Measurements from ENCODE around the gene ALDH7A1. TPM values are rescaled to one million over a fixed set of nuclear protein-coding genes. Genes with fewer than 3 reads are reported as not detected.

Gene ALDH7A1
- total and polyA plus RNA-seq, 2 donors (not counting 1 experiment from before 2014, with no cell fraction given): 0.78 to 3.3 TPM

DNA sequence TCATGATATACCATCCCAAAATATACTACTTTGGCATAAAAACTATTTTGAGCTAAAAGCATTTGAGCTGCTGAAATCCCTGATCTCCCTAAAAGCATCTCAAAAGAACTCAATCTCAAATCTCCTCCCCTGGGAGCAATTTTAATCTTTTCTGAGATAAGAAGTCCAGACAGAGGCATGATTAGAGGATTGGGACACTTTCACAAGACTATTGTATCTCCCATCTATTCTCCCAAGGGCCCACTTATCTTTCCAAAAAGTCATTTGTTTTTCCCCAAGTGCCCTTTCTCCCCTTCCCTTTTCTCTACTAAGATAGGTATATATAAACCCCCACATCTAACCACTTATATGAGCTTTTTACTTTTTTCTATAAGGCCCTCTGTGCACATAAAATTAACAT, 79.7 kb downstream of the ALDH7A1 start:
- Mint-ChIP-seq H3K4me3 (no peak overlapping the region), H3K27me3 (peaks cover 4% of the 10 kb centered on the region), H3K4me1 (no peaks in the 10 kb centered on the region), H3K27ac (no peak overlapping the region), H3K9me3 (ENCODE audit: insufficient read depth) (no peaks in the 10 kb centered on the region)
- ATAC-seq (ENCODE audit: low read depth): no peak
- H3K4me1 ChIP-seq (ENCODE audit: control insufficient read depth in 2 of 2, insufficient read depth in 2 of 2, low read length in 2 of 2): no peaks in the 10 kb centered on the region
- no peaks in the 10 kb centered on the region for H3K36me3 ChIP-seq (replicated peaks in 1 of 2; ENCODE audit: control extremely low read depth in 1 of 2, control insufficient read depth in 1 of 2, extremely low read depth in 1 of 2, insufficient read depth in 2 of 2, low read length in 1 of 2)
- intact Hi-C loops (cut with micrococcal nuclease): no loop called here
- POLR2A ChIA-PET: no interaction called here
- H3K27me3 ChIP-seq (replicated peaks in 1 of 4; ENCODE audit: control extremely low read depth in 1 of 4, control insufficient read depth in 3 of 4, insufficient read depth in 4 of 4, low read length in 3 of 4): no peaks in the 10 kb centered on the region
- no peaks in the 10 kb centered on the region for H3K9me3 ChIP-seq (ENCODE audit: control extremely low read depth in 1 of 3, control insufficient read depth in 2 of 3, insufficient read depth in 1 of 3, low read length in 2 of 3)
- no peak overlapping the region for H2AFZ ChIP-seq (ENCODE audit: insufficient read depth, low read depth, low read length, poor library complexity, severe bottlenecking)
- H3K4me3 ChIP-seq (ENCODE audit: control extremely low read depth in 1 of 5, extremely low read depth in 1 of 5, insufficient read depth in 1 of 5, low read depth in 2 of 5, low read length in 4 of 5): no peak overlapping the region
- no peak overlapping the region for H3K9ac ChIP-seq (ENCODE audit: low read length)
- no peak overlapping the region for H3K27ac ChIP-seq (ENCODE audit: low read length in 2 of 2)
- H3K4me2 ChIP-seq (replicated peaks; ENCODE audit: low read depth, low read length, poor library complexity, severe bottlenecking): no peak overlapping the region
- no peak for DNase-seq
- no peaks in the 10 kb centered on the region for H4K20me1 ChIP-seq (ENCODE audit: control insufficient read depth, insufficient read depth, low read length, poor library complexity, severe bottlenecking)
- TF ChIP-seq, protein P1, sequence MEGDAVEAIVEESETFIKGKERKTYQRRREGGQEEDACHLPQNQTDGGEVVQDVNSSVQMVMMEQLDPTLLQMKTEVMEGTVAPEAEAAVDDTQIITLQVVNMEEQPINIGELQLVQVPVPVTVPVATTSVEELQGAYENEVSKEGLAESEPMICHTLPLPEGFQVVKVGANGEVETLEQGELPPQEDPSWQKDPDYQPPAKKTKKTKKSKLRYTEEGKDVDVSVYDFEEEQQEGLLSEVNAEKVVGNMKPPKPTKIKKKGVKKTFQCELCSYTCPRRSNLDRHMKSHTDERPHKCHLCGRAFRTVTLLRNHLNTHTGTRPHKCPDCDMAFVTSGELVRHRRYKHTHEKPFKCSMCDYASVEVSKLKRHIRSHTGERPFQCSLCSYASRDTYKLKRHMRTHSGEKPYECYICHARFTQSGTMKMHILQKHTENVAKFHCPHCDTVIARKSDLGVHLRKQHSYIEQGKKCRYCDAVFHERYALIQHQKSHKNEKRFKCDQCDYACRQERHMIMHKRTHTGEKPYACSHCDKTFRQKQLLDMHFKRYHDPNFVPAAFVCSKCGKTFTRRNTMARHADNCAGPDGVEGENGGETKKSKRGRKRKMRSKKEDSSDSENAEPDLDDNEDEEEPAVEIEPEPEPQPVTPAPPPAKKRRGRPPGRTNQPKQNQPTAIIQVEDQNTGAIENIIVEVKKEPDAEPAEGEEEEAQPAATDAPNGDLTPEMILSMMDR (IDR thresholded peaks at IDR 0.05): no peak
- CTCF ChIA-PET: no interaction called here
- no peaks in the 10 kb centered on the region for H3K79me2 ChIP-seq (ENCODE audit: control insufficient read depth, insufficient read depth, low read length)

DNA sequence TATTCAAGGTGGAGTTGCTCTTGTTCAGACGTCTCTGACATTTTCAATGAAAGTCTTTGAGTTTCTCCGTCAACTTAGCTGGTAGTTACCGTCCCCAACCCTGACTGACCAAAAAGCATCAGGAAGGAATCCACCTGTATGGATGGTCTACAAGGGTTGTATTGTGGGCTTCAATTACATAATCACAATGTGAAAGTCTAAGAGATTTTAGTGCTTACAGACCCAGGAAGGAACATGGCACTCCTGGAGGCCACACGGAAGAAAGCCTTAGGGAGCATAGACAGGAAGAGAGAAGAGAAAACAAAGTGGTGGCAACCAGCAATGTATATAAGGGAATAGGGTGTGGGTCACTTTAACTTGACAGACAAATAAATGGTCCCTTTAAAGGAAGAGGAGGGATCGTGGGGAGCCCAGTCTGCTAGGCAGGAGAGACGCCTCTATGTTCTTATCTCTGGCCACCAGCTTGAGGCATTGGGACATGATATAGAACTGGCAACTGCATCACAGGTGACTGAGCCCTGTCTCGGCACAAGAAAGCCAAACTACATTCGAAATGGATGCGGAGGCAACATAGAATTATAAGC, 80.4 kb downstream of the ALDH7A1 start:
- H2AFZ ChIP-seq (ENCODE audit: insufficient read depth, low read depth, low read length, poor library complexity, severe bottlenecking): no peak overlapping the region
- no peaks in the 10 kb centered on the region for H3K36me3 ChIP-seq (replicated peaks in 1 of 2; ENCODE audit: control extremely low read depth in 1 of 2, control insufficient read depth in 1 of 2, extremely low read depth in 1 of 2, insufficient read depth in 2 of 2, low read length in 1 of 2)
- H3K4me3 ChIP-seq (ENCODE audit: control extremely low read depth in 1 of 5, extremely low read depth in 1 of 5, insufficient read depth in 1 of 5, low read depth in 2 of 5, low read length in 4 of 5): no peak overlapping the region
- intact Hi-C loops (cut with micrococcal nuclease): no loop called here
- H3K27me3 ChIP-seq (replicated peaks in 1 of 4; ENCODE audit: control extremely low read depth in 1 of 4, control insufficient read depth in 3 of 4, insufficient read depth in 4 of 4, low read length in 3 of 4): no peaks in the 10 kb centered on the region
- H3K9ac ChIP-seq (ENCODE audit: low read length): no peak overlapping the region
- Mint-ChIP-seq H3K4me1 (no peaks in the 10 kb centered on the region), H3K9me3 (ENCODE audit: insufficient read depth) (no peaks in the 10 kb centered on the region), H3K27me3 (peaks cover 4% of the 10 kb centered on the region), H3K27ac (no peak overlapping the region), H3K4me3 (no peak overlapping the region)
- ChIA-PET CTCF (no interaction called here), POLR2A (no interaction called here)
- no peaks in the 10 kb centered on the region for H3K4me1 ChIP-seq (ENCODE audit: control insufficient read depth in 2 of 2, insufficient read depth in 2 of 2, low read length in 2 of 2)
- no peaks in the 10 kb centered on the region for H3K79me2 ChIP-seq (ENCODE audit: control insufficient read depth, insufficient read depth, low read length)
- H3K9me3 ChIP-seq (ENCODE audit: control extremely low read depth in 1 of 3, control insufficient read depth in 2 of 3, insufficient read depth in 1 of 3, low read length in 2 of 3): no peaks in the 10 kb centered on the region
- TF ChIP-seq, protein P1 (IDR thresholded peaks at IDR 0.05): no peak
- DNase-seq (no peak), ATAC-seq (ENCODE audit: low read depth) (no peak)
- WGBS (ENCODE audit: insufficient coverage): 89% methylated on average over 7 of the region's 9 CpGs
- no peaks in the 10 kb centered on the region for H4K20me1 ChIP-seq (ENCODE audit: control insufficient read depth, insufficient read depth, low read length, poor library complexity, severe bottlenecking)
- H3K27ac ChIP-seq (ENCODE audit: low read length in 2 of 2): no peak overlapping the region
- H3K4me2 ChIP-seq (replicated peaks; ENCODE audit: low read depth, low read length, poor library complexity, severe bottlenecking): no peak overlapping the region

All from B cell (primary cell).